Measurements from ENCODE around the gene CRLF2. TPM values are rescaled to one million over a fixed set of nuclear protein-coding genes. Genes with fewer than 3 reads are reported as not detected.
"Not testable (repeated sequence)": the region's sequence is repeated elsewhere in the genome, so short reads cannot be mapped to it uniquely, and the experiment has no call there.

Gene CRLF2
- total RNA-seq, 1 donor from 2014 or later: not detected

GRCh38 chrX:1239681-1240142 lies 27.3 kb upstream of the CRLF2 start:
- no peaks in the 10 kb centered on the region for H3K36me3 Mint-ChIP-seq
- H3K27me3 Mint-ChIP-seq (ENCODE audit: low read depth): peaks cover 1% of the 10 kb centered on the region
- TF ChIP-seq, protein P1, sequence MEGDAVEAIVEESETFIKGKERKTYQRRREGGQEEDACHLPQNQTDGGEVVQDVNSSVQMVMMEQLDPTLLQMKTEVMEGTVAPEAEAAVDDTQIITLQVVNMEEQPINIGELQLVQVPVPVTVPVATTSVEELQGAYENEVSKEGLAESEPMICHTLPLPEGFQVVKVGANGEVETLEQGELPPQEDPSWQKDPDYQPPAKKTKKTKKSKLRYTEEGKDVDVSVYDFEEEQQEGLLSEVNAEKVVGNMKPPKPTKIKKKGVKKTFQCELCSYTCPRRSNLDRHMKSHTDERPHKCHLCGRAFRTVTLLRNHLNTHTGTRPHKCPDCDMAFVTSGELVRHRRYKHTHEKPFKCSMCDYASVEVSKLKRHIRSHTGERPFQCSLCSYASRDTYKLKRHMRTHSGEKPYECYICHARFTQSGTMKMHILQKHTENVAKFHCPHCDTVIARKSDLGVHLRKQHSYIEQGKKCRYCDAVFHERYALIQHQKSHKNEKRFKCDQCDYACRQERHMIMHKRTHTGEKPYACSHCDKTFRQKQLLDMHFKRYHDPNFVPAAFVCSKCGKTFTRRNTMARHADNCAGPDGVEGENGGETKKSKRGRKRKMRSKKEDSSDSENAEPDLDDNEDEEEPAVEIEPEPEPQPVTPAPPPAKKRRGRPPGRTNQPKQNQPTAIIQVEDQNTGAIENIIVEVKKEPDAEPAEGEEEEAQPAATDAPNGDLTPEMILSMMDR (IDR thresholded peaks at IDR 0.05; ENCODE audit: unreplicated experiment): no peak
- peaks cover 5% of the 10 kb centered on the region for H3K4me1 Mint-ChIP-seq
- H3K27ac Mint-ChIP-seq: no peak overlapping the region
- no peak overlapping the region for H3K4me3 Mint-ChIP-seq
- no peak for DNase-seq (ENCODE audit: low spot score in 2 of 2, unreplicated experiment in 2 of 2)
- no peaks in the 10 kb centered on the region for H3K9me3 Mint-ChIP-seq

GRCh38 chrX:1231850-1232465 lies 19.5 kb upstream of the CRLF2 start:
- no peaks in the 10 kb centered on the region for H3K36me3 Mint-ChIP-seq
- H3K4me3 Mint-ChIP-seq: no peak overlapping the region
- no peaks in the 10 kb centered on the region for H3K4me1 Mint-ChIP-seq
- no peaks in the 10 kb centered on the region for H3K27me3 Mint-ChIP-seq (ENCODE audit: low read depth)
- DNase-seq (ENCODE audit: low spot score in 2 of 2, unreplicated experiment in 2 of 2): no peak
- H3K9me3 Mint-ChIP-seq: peaks cover 4% of the 10 kb centered on the region
- TF ChIP-seq, protein P1 (IDR thresholded peaks at IDR 0.05; ENCODE audit: unreplicated experiment): no peak
- H3K27ac Mint-ChIP-seq: no peak overlapping the region

- H3K36me3 Mint-ChIP-seq; H3K27ac Mint-ChIP-seq; H3K4me3 Mint-ChIP-seq; H3K27me3 Mint-ChIP-seq (ENCODE audit: low read depth); H3K4me1 Mint-ChIP-seq; DNase-seq (ENCODE audit: low spot score in 2 of 2, unreplicated experiment in 2 of 2): not testable (repeated sequence)
- peaks cover 17% of the 10 kb centered on the region for H3K9me3 Mint-ChIP-seq
Measured at GRCh38 chrX:1228101-1228500, 15.7 kb upstream of the CRLF2 start.

- TF ChIP-seq, protein P1 (IDR thresholded peaks at IDR 0.05; ENCODE audit: unreplicated experiment): no peak
- Mint-ChIP-seq H3K4me3 (no peak overlapping the region), H3K27ac (no peak overlapping the region), H3K36me3 (no peaks in the 10 kb centered on the region), H3K27me3 (ENCODE audit: low read depth) (no peaks in the 10 kb centered on the region), H3K4me1 (peaks cover 2% of the 10 kb centered on the region), H3K9me3 (peaks cover 23% of the 10 kb centered on the region)
- DNase-seq (ENCODE audit: low spot score in 2 of 2, unreplicated experiment in 2 of 2): no peak
Measured at GRCh38 chrX:1226249-1226648, 13.8 kb upstream of the CRLF2 start.

- Mint-ChIP-seq H3K4me3 (no peak overlapping the region), H3K4me1 (peaks cover 2% of the 10 kb centered on the region), H3K27ac (no peak overlapping the region), H3K36me3 (no peaks in the 10 kb centered on the region), H3K27me3 (ENCODE audit: low read depth) (no peaks in the 10 kb centered on the region), H3K9me3 (peaks cover 23% of the 10 kb centered on the region)
- no peak for DNase-seq (ENCODE audit: low spot score in 2 of 2, unreplicated experiment in 2 of 2)
- TF ChIP-seq, protein P1 (IDR thresholded peaks at IDR 0.05; ENCODE audit: unreplicated experiment): no peak
Measured at GRCh38 chrX:1224954-1225353, 12.5 kb upstream of the CRLF2 start.

DNA sequence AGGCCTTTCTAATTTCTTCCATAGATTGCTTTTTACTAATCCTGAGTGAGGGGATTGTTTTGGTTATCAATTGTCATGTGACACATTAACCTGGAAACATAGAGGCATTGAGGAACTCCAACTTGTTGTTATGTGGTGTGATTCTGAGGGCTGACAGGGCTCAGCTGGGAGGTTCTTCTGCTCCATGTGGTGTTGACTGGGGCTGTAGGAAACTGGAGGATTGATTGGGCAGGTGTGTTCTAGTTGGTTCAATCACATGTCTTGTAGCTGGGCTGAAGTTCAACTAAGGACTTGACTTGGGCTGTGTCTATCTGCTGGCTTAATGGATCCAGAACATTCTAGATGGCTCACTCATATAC lies 10.8 kb upstream of the CRLF2 start:
- no peak for DNase-seq (ENCODE audit: low spot score in 2 of 2, unreplicated experiment in 2 of 2)
- Mint-ChIP-seq H3K4me3 (no peak overlapping the region), H3K36me3 (no peaks in the 10 kb centered on the region), H3K27me3 (ENCODE audit: low read depth) (no peaks in the 10 kb centered on the region), H3K4me1 (peaks cover 2% of the 10 kb centered on the region), H3K9me3 (peaks cover 23% of the 10 kb centered on the region), H3K27ac (no peak overlapping the region)
- TF ChIP-seq, protein P1 (IDR thresholded peaks at IDR 0.05; ENCODE audit: unreplicated experiment): no peak
